Right lobe of liver (tissue), 4 donors: ENCODE measurements around the gene RBPJL.

Source experiments
- CTCF ChIP-seq, 4 donors: fragments of 200-600 bp in 3 of 4; fragments of 450-650 bp in 1 of 4; IDR thresholded peaks; one replicate each; pipeline versions ENCODE4 v1.5.1 to v1.8.0; 2016 to 2022; ENCODE audit warnings: antibody characterized with exemption in 4 of 4, mild to moderate bottlenecking in 2 of 4
- POLR2A ChIP-seq: fragments of 450-650 bp; IDR thresholded peaks from one replicate; pipeline ENCODE4 v1.6.1; 2017; ENCODE audit warnings: antibody characterized with exemption, mild to moderate bottlenecking
- donor health status: DM: no; HTN: no; CAD: no.
- donor health status: DM: no; HTN: no; CAD: no.
- donor health status: DM: no; HTN: yes; CAD: no.

GRCh38 chr20:45344168-45344860 lies 37.7 kb downstream of the RBPJL start:
- TF ChIP-seq CTCF (IDR thresholded peaks at IDR 0.05) (no peak), POLR2A (peak; percentile 94)
